Esophagus squamous epithelium (tissue), 5 donors: ENCODE data around the gene PKP1. TPM values are rescaled to one million over a fixed set of nuclear protein-coding genes. Genes with fewer than 3 reads are reported as not detected.

Experiments
- DNase-seq: peaks from one replicate; lab custom pipeline; 2025; lab: John Stamatoyannopoulos, UW
- H3K27ac ChIP-seq, 4 donors: fragments of 200-600 bp; sonication (generic); one replicate each; pipeline ENCODE4 v1.5.1; 2016 to 2019; ENCODE audit warnings: mild to moderate bottlenecking in 1 of 4
- H3K27me3 ChIP-seq, 4 donors: fragments of 200-600 bp; sonication (generic); 1 replicate in 3 of 4; 2 replicates in 1 of 4; pipeline versions ENCODE4 v1.5.1 to v1.6.0; 2017 to 2021; ENCODE audit warnings: antibody characterized with exemption in 1 of 4
- H3K36me3 ChIP-seq, 3 donors: fragments of 200-600 bp; sonication (generic); one replicate each; pipeline ENCODE4 v1.5.1; 2016 to 2019
- H3K4me1 ChIP-seq, 3 donors: fragments of 200-600 bp; sonication (generic); one replicate each; pipeline ENCODE4 v1.5.1; 2017 to 2019
- H3K4me3 ChIP-seq, 4 donors: fragments of 200-600 bp; sonication (generic); 1 replicate in 3 of 4; 2 replicates in 1 of 4; pipeline ENCODE4 v1.5.1; 2016 to 2019; ENCODE audit warnings: mild to moderate bottlenecking in 2 of 4, moderate library complexity in 1 of 4
- H3K9me3 ChIP-seq, 3 donors: fragments of 200-600 bp; sonication (generic); one replicate each; pipeline ENCODE4 v1.5.1; 2016 to 2019
- POLR2A ChIP-seq, 4 donors: fragments of 450-650 bp; IDR thresholded peaks; one replicate each; pipeline ENCODE4 v1.6.1; 2017; ENCODE audit warnings: antibody characterized with exemption in 4 of 4, mild to moderate bottlenecking in 4 of 4, moderate library complexity in 3 of 4
- WGBS, 2 donors: methylation state at CpG; one replicate each; pipeline ENCODE4 v1.1.5; 2018; 5-methylcytosine and 5-hydroxymethylcytosine counted together
- intact Hi-C: fragments of 100-400 bp; cut with DNase I; formaldehyde crosslinking; loops from one replicate; pipeline ENCODE4 v1.15.0; 2022
- total RNA-seq, 4 donors: library from RNA; depleted of rRNA; stranded (reverse); fragments of >200 nt; gene quantifications; one replicate each; pipeline ENCODE4 v1.1.0, GENCODE V29; 2016
- TF ChIP-seq, protein P1 (sequence below), 6 experiments: fragments of 450-650 bp in 4 of 6; fragments of 200-600 bp in 2 of 6; sonication (generic) in 2 of 6; IDR thresholded peaks; one replicate each; pipeline ENCODE4 v1.5.1; 2016 to 2019; ENCODE audit warnings: antibody characterized with exemption in 6 of 6, mild to moderate bottlenecking in 4 of 6, moderate library complexity in 4 of 6
- donor health status: DM: yes; HTN: yes; CAD: no.

Gene PKP1
- total RNA-seq, 4 donors from 2014 or later = 263 to 706 (median 410) TPM

DNA sequence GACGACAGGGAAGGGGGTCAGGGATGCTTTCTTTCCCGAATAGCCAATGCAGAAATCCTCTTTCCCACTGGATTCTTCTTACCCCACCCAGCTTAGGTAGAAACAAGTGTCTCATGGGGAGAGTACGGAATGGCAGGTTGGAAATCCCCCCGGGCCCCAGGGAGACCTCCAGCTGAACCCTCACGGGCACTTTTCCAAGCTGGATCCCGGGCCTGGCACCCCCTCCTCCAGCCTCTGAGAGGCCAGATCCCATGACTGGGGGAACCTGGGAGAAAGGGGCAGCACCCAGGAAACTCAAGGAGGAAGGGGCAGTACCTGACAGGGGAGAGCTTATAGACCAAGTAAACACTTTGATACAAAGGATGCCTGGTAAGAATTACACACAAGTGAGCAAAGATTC is 1.3 kb downstream of the PKP1 start:
- Histone ChIP-seq H3K36me3 (peaks cover 0 to 20% (median 17%) of the 10 kb centered on the region in 3 donors), H3K4me1 (peaks cover 5 to 69% (median 5%) of the 10 kb centered on the region in 3 donors), H3K27me3 (peaks cover 0 to 54% (median 0%) of the 10 kb centered on the region in 4 donors), H3K27ac (peak overlapping the region; percentile 82 to 97 (median 96)), H3K4me3 (peak overlapping the region; percentile 54 to 79 (median 70)), H3K9me3 (no peaks in the 10 kb centered on the region)
- WGBS, 2 donors = 52 to 60% methylated on average over 1 to 5 of the region's 6 CpGs
- DNase-seq = no peak
- TF ChIP-seq POLR2A (IDR thresholded peaks at IDR 0.05) = peak in 1 of 4 donors; percentile 30
- TF ChIP-seq, protein P1, sequence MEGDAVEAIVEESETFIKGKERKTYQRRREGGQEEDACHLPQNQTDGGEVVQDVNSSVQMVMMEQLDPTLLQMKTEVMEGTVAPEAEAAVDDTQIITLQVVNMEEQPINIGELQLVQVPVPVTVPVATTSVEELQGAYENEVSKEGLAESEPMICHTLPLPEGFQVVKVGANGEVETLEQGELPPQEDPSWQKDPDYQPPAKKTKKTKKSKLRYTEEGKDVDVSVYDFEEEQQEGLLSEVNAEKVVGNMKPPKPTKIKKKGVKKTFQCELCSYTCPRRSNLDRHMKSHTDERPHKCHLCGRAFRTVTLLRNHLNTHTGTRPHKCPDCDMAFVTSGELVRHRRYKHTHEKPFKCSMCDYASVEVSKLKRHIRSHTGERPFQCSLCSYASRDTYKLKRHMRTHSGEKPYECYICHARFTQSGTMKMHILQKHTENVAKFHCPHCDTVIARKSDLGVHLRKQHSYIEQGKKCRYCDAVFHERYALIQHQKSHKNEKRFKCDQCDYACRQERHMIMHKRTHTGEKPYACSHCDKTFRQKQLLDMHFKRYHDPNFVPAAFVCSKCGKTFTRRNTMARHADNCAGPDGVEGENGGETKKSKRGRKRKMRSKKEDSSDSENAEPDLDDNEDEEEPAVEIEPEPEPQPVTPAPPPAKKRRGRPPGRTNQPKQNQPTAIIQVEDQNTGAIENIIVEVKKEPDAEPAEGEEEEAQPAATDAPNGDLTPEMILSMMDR (IDR thresholded peaks at IDR 0.05) = no peak
- intact Hi-C loops = no loop called here

DNA sequence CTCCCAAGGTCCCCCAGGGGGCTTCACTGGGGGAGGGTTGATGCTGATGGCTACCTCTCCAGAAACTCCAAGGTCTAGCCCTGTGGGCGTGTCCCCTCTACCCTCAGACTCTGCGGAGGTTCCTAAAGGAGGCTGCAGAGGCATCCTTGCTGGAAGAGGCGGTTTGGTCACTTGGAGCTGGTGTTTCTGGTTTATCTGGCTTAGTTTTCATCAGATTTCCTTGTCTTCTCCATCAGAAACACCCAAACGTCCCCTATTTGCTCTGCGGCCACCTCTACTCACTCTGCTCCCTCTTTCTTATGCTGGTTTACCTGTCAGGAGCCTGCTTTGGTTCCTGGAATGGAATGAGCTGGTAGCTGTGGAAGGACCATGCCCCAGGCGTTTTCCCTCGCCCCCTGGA is 2.5 kb downstream of the PKP1 start:
- H3K4me3 ChIP-seq = peak overlapping the region; percentile 54 to 79 (median 70)
- peaks cover 6 to 71% (median 10%) of the 10 kb centered on the region in 3 donors for H3K4me1 ChIP-seq
- H3K9me3 ChIP-seq = no peaks in the 10 kb centered on the region
- H3K27ac ChIP-seq = peak overlapping the region; percentile 82 to 97 (median 96)
- H3K27me3 ChIP-seq = peaks cover 0 to 44% (median 0%) of the 10 kb centered on the region in 4 donors
- no peak for DNase-seq
- intact Hi-C loops = no loop called here
- TF ChIP-seq POLR2A (IDR thresholded peaks at IDR 0.05) = peak in 1 of 4 donors; percentile 33
- TF ChIP-seq, protein P1 (IDR thresholded peaks at IDR 0.05) = no peak
- 37 to 38% methylated on average over 7 of the region's 7 CpGs for WGBS, 2 donors
- peaks cover 0 to 28% (median 17%) of the 10 kb centered on the region in 3 donors for H3K36me3 ChIP-seq

DNA sequence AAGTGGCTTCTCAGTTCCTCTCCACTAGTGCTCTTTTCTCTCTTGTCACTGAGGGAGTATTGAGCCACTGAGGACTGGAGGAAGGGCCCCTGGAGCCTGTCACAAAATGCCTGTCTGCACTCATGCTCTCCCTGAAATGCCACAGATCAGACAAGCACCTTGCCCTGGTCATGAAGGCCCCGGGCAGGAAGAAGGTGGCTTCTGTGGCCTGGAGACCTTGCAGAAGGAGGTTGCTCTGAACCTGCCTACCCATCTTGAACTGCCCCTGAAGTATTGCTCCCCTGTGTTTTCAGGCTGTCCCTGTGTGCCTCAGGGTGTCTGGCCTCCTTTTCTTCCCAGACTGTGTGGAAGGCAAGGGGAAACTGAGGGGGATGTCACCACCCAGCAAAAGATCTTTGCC is 3.1 kb downstream of the PKP1 start:
- H3K27me3 ChIP-seq = peaks cover 0 to 40% (median 0%) of the 10 kb centered on the region in 4 donors
- H3K36me3 ChIP-seq = peaks cover 0 to 34% (median 17%) of the 10 kb centered on the region in 3 donors
- TF ChIP-seq, protein P1 (IDR thresholded peaks at IDR 0.05) = no peak
- no peak for TF ChIP-seq POLR2A (IDR thresholded peaks at IDR 0.05)
- H3K4me3 ChIP-seq = peak overlapping the region; percentile 54 to 79 (median 70)
- H3K27ac ChIP-seq = peak overlapping the region; percentile 82 to 97 (median 96)
- no peak for DNase-seq
- intact Hi-C loops = no loop called here
- peaks cover 12 to 73% (median 16%) of the 10 kb centered on the region in 3 donors for H3K4me1 ChIP-seq
- H3K9me3 ChIP-seq = no peaks in the 10 kb centered on the region
- WGBS, 2 donors = 50% methylated on average over 1 of the region's 1 CpG; no CpG with 5 or more reads in 1 of the 2 donors

DNA sequence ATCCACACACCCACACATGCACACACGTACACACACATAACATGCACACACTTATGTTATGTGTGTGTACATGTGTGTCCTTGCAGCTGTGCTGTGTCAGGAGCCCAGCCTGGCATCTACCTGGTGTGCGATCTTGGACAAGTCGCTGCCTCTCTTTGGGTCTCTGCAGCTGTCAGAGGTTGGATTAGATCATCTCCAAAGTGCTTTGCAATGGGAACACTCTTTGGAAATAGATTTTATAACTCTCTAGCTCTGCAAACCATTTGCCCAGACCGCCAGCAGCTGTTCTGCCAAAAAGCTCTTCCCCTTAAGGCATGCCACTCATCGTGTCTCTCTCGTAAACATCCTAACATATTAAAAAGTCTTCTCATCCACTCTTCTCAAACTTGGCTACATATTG is 4.7 kb downstream of the PKP1 start:
- TF ChIP-seq, protein P1 (IDR thresholded peaks at IDR 0.05) = no peak
- TF ChIP-seq POLR2A (IDR thresholded peaks at IDR 0.05) = no peak
- Histone ChIP-seq H3K36me3 (peaks cover 0 to 48% (median 17%) of the 10 kb centered on the region in 3 donors), H3K27ac (peak overlapping the region; percentile 82 to 97 (median 96)), H3K9me3 (no peaks in the 10 kb centered on the region), H3K27me3 (peaks cover 0 to 35% (median 0%) of the 10 kb centered on the region in 4 donors), H3K4me3 (peak overlapping the region; percentile 54 to 79 (median 70)), H3K4me1 (peaks cover 22 to 73% (median 25%) of the 10 kb centered on the region in 3 donors)
- no peak for DNase-seq
- intact Hi-C loops = no loop called here
- 38 to 63% methylated on average over 6 of the region's 6 CpGs for WGBS, 2 donors

DNA sequence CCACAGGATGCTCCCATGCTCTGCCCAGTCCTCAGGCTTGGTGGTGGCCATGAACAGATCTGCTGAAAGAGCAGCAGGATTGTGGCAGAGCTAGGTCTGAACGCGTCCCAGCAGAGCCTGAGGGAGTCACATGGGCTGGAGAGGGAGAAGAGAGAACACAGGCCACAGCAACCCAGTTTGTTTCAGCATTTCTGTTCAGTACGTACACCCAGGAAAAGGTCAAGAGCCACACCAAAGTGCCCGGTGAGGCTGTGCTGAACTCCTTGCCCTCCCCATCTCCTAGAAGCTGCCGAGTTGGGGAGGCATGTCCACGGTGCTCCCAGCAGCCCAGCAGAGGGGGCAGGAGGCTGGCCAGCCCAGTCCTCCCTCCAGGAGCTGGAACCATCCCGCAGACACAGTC is 5.5 kb downstream of the PKP1 start:
- no peaks in the 10 kb centered on the region for H3K9me3 ChIP-seq
- DNase-seq = no peak
- peak overlapping the region; percentile 82 to 97 (median 96) for H3K27ac ChIP-seq
- peaks cover 21 to 73% (median 25%) of the 10 kb centered on the region in 3 donors for H3K4me1 ChIP-seq
- intact Hi-C loops = no loop called here
- peaks cover 0 to 27% (median 0%) of the 10 kb centered on the region in 4 donors for H3K27me3 ChIP-seq
- H3K4me3 ChIP-seq = peak overlapping the region; percentile 2 to 79 (median 70)
- H3K36me3 ChIP-seq = peaks cover 0 to 55% (median 17%) of the 10 kb centered on the region in 3 donors
- 12 to 21% methylated on average over 6 of the region's 7 CpGs for WGBS, 2 donors
- TF ChIP-seq POLR2A (IDR thresholded peaks at IDR 0.05) = peak in 1 of 4 donors; percentile 15
- TF ChIP-seq, protein P1 (IDR thresholded peaks at IDR 0.05) = peak in 1 of 6 experiments; percentile 24
